HG02885 (cell line): ENCODE results near the gene CNGA2.

Experiments
- ATAC-seq: cut with Tn5 transposase; IDR thresholded peaks from one replicate; pipeline ENCODE4 v1.9.1; 2021; ENCODE audit warnings: mild to moderate bottlenecking; ENCODE audit not compliant: unreplicated experiment, poor library complexity

CNGA2 gene

DNA sequence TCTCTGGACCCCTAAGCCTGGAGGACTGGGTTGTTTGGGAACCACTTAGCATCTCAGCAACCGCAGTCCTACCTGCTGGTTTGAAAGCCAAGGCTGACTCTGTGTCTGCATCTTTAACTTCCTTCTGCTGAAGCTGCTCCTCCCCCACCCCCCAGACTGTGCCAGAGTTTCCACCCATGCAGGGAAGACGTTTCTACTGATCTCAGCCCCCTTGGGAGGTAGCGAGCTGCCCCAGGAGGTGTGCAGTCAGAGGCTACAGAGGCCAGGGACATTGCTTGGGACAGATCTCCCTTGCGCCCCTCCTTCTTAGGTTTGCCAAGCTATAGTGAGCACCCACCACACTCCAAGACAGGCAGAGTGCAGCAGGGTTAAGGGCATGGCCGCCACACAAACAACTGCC lies 23.4 kb upstream of the CNGA2 start:
- no peak for ATAC-seq

DNA sequence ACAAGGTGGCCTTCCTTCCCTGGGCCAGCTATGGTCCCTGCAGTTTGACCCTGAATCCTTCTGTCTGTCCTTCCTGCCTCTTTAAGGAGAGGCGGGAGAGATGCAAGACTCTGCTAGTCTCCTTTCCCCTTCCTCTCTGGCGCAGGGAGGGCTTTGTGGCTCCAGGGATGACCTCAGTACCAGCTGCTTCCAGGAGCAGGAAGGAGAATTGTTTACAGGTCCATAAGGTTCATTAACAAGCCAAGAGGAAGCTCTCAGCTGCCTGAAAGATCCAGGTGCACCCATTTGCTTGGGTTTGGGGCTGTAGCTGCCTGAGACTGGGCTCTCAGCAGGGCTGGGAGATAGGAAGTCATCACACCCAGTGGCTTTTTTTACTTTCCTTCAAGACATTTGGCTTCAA lies 22.8 kb upstream of the CNGA2 start:
- ATAC-seq = no peak

DNA sequence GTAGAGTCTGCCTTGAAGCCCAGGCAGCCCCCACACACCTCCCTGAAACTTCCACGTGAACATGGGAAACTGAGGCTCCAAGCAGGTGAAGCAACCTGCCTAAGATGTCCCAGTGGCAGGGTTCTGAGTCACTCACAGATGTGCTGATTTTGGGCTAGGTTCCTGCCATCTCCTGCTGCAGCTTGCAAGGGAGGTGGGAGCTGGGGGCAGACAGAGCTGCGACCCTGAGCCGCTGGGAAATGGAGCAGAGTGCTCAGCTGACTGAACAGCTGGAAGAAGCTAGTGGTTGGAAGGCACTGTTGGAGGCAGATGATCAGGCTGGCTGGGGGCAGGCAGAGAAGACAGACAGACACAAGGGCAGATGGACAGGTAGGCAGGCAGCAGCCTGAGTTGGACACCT lies 22.3 kb upstream of the CNGA2 start:
- no peak for ATAC-seq

DNA sequence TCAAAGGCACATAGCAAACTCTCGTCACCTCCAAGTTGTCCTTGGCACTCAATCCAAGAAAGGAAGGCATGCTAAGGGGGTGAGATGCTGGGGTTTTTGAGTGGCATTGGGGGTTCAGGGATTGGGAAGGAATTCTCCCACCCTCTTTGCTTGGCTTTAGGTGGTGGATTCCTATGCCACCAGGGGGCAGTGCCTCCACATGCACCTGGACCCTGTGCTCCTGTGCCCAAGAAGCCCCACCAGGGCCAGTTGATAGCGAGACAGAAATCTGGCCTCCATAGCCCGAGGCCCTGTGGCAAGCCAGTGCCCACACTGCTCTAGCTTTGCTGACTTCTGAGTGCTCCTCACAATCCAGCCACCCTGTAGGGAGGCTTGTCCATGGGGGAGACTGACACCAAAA lies 20.7 kb upstream of the CNGA2 start:
- peak; percentile 61 for ATAC-seq

DNA sequence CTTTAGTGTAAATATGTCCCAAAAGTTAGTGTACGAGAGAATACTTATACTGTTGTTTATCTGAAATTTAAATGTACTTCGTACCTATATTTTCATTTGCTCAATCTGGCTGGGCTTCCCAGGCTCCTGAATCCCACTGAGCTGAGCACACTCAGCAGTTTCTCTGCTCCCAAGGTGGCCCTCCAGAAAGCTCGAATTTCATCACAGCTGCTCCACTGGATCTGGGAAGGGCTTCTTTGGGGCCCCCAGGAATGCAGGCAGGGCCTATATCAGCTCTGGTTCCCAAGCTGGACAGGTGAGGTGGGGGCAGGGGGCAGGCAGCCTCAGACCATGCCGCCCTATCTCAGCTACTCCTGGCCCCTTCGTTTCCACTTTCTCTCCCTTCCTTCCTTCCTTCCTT lies 20.2 kb upstream of the CNGA2 start:
- no peak for ATAC-seq

DNA sequence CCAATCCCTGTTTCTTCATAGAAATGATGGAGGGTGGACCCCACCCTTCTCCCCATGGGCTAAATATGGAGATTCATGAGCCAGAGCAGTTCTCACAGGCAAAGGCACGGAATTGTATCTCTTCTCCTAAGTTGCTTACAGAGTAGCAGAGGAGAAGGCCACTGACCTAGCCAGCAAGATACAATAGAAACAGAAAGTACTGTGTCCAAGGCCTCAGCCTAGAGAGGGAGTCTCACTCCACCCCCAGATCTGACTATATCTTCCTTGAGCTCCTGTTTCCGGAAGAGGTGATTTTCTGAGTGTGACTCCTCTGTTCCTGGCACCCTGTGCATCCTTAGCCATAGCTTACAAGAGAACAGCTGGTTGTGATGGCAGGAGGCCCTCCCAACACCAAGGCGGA lies 18.8 kb upstream of the CNGA2 start, which contains the start of gene FATE1:
FATE1 (plus strand) TSS at position 284 of the 400 bp plus-strand sequence; CDS start at position 369, 85 bp downstream.
- no peak for ATAC-seq

DNA sequence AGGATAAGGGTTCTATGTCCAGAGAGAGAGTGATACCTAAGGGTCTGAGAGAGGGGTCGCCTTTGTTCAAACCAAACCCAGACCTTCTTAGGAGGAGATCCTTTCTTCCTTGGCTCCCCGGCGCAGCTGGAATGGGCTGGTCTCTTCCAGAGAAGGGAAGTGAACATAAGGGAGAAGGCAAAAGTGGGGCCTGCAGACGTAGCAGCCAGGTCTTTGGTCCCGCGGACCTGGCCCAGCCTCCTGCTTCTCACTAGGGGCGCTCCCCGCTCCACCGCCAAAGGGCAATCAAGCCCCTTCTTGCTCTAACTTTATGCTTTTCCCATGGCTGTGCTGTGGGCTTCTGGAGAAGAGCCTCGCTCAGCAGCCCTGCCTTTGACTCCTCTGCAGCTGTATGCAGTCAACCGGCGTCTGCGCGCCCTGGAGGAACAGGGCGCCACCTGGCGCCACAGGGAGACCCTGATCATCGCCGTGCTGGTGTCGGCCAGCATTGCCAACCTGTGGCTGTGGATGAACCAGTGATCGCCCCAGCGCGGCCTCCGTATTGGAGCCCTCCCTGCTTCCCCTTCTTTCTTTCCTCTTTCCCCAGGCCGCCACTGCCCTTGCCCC lies 12.2 kb upstream of the CNGA2 start:
- ATAC-seq = peak; percentile 56

DNA sequence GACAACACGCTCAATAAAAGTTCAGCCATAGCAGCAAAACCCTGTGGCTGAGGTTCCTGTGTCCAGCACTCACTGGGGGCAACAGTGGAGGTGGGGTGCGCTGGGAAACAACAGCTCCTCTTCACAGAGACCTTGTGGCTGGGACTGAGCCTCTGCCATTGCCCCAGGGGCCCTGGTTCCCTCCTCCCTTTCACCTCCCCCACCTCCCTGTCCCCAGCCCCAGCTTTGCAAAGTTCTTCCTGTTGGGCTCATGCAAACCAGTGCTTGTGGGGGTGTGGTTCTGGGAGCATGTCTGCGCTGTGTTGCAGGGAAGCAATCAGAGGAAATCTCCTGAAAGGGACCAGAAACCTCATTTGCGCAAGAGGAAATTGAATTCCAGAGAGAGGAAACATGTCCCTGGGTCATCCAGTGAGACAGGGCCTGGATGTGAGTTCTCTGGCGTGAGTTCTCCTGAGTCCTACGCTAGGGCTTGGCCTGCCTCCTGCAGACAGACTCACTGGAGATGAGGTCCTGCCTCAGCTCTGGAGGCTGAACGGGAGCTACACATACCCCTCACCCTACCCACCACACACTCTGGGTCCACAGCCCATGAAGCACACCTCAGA lies 11.3 kb upstream of the CNGA2 start:
- ATAC-seq = no peak

DNA sequence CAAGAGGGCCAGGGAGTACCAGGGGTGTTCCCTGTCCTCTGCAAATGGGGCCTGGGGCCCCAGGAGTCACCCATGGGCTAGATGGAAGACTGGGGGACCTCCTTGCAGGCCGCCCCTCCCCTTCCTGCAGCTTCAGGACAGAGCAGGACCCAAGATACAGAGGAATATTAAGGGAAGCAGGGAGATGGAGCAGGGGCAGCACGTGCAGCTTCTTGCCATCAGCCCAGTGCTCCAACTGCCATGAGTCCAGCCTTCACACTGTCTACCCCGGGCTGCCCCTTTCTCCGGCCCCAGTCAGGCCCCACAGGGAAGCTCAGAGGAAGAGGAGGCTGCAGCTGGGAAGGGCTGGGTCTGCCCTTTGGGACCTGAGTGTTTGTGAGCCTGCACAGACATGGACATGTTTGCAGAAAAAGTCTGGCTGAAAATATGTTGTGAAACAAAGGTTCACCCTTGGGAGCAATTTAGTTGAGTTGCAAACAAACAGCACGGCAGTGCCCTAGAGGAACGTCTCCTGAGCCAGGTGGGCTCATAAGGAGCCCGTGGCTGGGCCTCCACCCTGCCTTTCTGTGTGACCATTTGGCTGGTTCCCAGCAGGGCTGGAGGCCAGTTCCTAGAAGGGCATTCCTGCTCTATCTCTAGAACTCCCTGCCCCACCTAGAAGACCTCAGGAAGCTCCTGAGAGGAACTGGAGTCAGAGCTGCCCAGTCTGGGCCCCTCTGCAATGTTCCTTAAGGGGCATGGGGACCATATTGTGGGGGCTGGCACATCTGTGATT lies 9.8 kb upstream of the CNGA2 start:
- no peak for ATAC-seq

DNA sequence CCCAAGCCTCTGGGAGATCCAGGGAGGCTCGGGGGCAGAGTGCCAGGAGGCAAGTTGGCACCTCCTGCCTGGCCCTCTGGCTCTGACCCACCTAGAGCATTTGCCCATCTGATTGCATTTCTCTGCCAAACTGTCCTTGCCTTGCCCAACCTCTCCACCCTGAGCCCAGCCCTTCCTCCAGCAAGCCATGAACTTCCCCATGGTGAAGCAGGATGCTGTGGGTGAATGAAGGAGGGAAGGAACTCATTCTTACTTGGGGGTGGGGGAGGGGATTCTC lies 9.3 kb upstream of the CNGA2 start:
- ATAC-seq = no peak

DNA sequence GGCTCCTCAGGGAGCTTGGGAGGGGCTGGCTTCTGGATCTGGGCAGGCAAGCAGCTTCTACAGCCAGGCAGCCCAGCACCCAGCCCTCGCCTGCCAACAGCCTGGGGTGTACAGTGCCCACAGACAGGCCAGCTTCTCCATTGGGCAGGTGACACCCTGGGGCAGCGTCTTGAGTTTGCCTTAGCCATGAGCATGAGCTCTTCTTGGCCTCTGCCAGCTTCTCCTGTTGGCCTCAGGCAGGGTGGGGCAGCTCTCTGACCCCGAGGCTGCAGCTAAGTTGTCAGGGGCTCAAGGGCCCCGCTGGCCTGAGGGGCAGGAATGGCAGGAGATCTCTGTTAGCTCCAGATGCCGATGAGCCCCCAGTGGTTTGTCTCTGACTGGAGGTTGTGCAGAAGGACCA lies 7.8 kb upstream of the CNGA2 start:
- no peak for ATAC-seq

DNA sequence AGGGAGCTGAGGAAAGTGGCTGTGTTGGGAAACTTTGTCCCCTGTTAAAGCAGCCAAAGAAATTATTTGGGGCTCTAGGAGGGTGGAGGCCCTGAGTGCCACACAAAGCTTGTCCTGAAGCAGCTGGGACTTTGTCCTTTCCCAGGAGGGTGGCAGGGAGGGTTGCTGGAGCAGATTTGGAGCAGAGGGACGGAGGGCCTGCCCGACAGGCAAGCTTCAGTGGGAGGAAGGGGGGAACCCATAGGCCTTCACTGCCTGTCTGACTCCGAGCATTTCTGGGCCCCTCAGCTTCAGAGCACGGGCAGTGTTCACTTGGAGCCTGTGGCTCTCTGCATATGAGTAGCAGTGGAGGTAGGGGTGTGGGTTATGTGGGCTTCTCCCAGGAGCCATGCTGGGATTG lies 7.2 kb upstream of the CNGA2 start:
- no peak for ATAC-seq

DNA sequence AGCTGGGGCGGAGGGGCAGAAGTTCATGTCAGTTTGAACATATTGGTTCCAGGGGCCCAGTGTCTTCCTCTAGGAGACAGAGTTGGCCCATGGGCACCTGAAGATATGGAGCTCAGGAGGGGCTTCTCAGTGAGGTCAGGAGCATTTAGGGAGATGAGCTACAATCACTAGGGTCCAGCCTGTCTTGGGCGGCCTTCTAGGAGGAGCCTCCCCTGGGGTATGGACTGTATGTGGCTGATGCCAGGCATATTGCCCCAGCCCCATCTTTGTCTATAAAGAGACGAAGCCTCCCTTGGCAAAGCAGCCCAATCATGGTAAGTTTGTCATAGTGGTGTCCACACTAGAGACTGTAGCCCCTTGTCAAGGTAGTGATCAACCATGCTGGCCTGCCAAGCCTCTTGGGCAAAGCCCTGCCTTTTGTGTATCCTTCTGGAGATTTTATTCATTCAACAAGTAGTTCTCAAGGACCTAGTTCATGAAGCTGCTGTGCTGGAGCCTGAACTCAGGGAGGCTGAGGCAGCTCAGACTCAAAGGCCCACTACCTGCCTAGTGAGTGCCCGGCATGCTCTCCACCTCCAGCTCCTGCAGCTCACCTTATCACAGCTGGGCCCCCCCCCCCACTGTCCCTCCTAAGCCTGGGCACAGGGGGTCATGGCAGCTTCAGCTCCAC lies 5.4 kb upstream of the CNGA2 start:
- no peak for ATAC-seq

DNA sequence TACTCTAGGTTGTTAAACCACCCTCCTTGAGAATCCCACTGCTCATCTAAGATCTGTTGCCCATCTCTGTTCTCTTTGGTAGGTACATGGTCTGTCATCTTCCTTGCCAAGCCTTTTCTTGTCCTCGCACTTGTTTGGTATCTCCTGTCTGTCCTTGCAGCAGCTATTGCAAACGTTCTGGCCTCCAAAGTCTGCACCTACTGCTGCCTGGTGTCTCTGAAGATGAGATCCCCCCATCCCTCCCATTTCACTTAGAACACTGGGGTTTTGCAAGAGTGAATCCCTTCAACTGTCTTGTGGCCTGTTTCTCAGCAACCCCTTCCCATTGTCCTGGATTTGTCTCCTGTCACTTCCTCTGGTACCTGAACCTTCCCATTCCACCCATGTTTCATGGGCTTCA lies 673 bp downstream of the CNGA2 start:
- ATAC-seq = no peak

DNA sequence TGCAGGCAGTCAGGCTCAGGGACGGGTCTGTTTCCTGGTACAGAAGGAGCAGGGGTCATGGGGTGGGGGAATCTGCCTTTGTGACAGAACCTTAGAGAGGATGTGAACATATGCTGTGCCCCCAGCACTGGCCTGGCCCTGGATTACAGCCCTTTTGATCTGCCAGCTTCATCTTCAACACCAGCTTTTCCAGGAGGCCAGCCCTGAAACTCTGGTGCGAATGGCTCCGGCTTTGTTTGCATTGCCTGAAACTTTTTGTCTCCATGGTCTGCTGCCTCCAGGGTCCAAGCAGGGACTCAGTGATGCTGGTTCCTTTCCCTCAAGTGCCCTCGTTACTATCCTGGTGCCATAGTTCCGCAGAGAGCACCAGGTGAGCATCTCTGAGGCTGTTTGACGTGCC lies 2.1 kb downstream of the CNGA2 start:
- no peak for ATAC-seq

DNA sequence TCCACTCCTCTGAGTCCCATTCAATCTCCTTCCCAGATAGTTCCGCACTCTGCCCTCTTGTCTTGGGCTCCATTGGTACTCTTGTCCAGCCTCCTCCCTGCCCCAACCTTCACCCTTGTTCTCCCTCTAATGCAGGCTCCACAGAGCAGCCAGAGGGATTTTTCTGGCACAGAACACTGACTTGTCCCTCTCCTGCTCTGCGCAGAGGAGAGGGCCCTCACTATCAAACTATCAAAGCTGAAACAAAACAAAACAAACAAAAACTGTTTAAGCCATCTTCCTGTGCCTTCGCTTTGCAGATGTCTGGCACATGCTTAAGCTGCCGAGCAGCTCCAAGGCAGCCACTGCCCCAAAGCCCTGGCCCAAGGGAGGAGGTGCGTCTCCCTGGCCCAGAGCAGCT lies 2.9 kb downstream of the CNGA2 start:
- ATAC-seq = no peak

DNA sequence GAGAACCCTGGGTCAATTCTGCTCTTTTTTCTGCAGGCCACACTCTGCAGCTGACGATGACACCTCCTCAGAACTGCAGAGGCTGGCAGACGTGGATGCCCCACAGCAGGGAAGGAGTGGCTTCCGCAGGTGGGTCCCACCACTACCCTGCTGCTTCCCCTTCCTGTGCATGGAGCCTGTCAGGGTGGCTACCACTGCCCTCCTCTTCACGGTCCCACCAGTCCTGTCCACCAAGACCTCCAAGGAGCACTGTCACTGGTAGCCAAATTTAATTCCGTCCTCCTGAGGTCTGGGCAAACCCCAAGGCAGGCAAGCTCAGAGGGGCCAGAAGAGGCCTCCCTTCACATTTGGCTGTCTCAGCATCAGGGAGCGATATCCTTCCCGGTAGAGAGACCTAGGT lies 4.2 kb downstream of the CNGA2 start:
- ATAC-seq = no peak

DNA sequence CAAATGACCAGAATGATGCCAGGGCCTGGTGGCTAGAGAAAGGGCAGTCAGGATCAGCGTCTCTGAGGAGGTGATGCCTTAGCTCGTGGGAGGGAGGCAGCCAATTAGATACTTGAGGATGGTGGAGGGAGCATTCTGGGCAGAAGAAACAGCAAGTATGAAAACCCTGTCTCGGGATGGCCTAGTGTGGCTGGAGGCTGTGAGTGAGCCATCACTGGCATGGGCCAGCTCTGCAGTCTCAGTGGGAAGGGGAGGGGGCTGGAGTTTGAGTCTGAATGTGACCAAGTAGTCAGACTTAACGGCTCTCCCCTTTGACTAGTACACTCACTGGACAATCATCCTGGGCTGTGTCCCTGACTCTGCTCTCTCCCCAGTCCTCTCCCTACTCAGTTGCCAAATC lies 7.1 kb downstream of the CNGA2 start:
- no peak for ATAC-seq

DNA sequence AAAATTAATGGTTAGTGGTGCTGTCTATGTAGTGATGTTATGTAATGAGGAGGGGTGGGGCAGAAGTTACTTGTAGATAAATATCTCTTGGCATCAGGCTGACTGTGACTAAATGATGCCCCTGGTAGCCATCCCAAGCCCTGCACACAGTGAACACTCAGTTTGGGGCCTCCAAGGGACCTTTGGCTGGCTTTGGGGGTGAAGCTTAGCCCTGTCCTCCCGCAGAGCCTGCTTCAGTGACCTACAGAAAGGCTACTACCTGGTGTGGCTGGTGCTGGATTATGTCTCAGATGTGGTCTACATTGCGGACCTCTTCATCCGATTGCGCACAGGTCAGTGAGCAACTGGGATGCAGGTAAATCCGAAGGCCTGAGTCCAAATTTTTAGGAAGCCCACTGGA lies 7.8 kb downstream of the CNGA2 start:
- no peak for ATAC-seq

DNA sequence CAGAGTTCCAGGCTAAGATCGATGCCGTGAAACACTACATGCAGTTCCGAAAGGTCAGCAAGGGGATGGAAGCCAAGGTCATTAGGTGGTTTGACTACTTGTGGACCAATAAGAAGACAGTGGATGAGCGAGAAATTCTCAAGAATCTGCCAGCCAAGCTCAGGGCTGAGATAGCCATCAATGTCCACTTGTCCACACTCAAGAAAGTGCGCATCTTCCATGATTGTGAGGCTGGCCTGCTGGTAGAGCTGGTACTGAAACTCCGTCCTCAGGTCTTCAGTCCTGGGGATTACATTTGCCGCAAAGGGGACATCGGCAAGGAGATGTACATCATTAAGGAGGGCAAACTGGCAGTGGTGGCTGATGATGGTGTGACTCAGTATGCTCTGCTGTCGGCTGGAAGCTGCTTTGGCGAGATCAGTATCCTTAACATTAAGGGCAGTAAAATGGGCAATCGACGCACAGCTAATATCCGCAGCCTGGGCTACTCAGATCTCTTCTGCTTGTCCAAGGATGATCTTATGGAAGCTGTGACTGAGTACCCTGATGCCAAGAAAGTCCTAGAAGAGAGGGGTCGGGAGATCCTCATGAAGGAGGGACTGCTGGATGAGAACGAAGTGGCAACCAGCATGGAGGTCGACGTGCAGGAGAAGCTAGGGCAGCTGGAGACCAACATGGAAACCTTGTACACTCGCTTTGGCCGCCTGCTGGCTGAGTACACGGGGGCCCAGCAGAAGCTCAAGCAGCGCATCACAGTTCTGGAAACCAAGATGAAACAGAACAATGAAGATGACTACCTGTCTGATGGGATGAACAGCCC lies 9.3 kb downstream of the CNGA2 start:
- no peak for ATAC-seq

DNA sequence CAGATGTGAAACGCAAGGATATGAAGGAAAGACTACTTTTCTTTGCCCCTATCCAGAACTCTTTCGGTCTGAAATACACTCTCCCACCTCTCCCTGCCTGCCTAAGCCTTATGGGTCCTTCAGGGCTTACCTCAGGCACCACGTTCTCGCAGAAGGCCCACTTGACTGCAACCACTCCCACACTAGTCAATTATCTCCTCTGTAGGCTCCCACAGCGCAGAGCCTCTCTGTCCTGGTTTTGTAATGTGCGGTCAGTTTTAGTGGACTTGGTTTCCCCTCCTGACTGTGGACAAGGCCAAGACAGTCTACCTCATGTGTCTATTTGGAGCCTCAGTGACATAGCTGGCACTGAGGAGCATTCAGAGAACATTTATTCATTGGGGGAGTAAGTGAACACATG lies 11.1 kb downstream of the CNGA2 start:
- ATAC-seq = no peak
